HG03378 (cell line): ENCODE measurements around the gene NUP58.

Experiments used
- ATAC-seq: cut with Tn5 transposase; IDR thresholded peaks from one replicate; pipeline ENCODE4 v1.9.1; 2021; ENCODE audit warnings: mild to moderate bottlenecking, moderate library complexity; ENCODE audit not compliant: unreplicated experiment

NUP58 gene, protein sequence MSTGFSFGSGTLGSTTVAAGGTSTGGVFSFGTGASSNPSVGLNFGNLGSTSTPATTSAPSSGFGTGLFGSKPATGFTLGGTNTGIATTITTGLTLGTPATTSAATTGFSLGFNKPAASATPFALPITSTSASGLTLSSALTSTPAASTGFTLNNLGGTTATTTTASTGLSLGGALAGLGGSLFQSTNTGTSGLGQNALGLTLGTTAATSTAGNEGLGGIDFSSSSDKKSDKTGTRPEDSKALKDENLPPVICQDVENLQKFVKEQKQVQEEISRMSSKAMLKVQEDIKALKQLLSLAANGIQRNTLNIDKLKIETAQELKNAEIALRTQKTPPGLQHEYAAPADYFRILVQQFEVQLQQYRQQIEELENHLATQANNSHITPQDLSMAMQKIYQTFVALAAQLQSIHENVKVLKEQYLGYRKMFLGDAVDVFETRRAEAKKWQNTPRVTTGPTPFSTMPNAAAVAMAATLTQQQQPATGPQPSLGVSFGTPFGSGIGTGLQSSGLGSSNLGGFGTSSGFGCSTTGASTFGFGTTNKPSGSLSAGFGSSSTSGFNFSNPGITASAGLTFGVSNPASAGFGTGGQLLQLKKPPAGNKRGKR

DNA sequence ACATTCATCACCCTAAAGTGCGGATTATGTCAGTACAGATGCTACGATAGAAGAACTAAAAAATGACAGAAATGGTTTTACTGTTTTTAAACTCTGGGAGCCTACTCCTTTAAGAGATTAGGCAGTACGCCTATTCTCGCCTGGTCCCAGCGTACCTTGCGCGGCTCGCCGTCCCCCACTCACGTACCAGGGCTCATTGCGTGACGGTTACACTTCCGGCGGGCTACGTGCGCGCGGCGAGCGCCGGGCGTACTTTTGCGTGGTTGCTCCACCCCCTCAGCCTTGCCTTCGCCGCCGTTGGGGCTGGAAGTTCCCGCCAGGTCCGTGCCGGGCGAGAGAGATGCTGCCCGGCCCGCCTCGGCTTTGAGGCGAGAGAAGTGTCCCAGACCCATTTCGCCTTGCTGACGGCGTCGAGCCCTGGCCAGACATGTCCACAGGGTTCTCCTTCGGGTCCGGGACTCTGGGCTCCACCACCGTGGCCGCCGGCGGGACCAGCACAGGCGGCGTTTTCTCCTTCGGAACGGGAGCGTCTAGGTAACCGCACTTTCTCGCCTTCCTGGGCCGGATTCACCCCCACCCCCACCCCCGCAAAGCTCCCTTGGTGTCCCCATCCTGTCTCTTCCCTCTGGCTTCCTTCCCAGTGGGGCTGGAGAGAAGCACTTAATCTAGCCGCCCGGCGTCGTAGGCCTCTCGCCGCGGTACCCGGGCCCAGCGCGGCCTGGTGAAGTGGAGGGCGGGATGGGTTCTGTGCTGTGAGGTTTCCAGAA is at the start of gene NUP58:
Gene NUP58, plus strand, starts transcription at position 279 of the 767 bp plus-strand sequence. Its CDS starts 149 bp downstream, at position 428.
- ATAC-seq, result peak; percentile 94

DNA sequence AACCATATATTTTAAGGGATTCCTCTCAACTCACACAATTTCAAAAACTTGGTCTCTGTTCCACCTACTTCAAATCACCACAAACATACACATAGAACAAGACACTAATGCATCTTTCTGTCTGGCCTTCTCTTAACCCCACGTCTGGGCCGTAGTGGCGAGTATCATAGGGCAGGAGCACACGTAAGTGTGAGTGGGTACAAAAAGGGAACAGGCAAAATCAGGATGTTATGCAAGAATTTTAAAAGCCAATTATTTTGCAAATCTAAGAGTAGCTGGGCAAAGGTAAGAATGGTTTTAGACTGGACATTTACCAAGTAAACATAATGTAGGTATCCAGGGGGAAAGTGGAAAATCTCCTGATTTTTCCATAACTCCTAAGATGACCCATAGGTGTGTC is 49.2 kb upstream of the NUP58 start:
- ATAC-seq, result no peak

DNA sequence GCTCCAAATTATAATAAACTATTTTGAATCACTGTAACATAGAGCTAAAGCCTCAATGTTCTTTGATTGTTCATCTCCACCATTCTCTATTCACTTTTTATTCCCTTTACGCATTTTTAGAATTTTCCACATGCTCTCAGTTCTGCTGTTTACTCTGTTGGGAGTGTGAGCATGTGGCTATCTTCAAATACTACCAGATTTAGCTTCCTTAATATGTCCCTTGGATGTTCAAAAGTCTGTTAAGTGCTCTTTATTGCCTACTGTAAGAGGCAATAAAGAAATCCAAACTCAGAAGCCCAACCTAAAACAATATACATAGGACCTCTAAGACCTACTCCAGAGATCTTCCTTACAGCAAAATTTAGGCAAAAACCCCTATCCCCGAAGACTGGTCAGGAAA is 48.7 kb upstream of the NUP58 start:
- ATAC-seq, result no peak

DNA sequence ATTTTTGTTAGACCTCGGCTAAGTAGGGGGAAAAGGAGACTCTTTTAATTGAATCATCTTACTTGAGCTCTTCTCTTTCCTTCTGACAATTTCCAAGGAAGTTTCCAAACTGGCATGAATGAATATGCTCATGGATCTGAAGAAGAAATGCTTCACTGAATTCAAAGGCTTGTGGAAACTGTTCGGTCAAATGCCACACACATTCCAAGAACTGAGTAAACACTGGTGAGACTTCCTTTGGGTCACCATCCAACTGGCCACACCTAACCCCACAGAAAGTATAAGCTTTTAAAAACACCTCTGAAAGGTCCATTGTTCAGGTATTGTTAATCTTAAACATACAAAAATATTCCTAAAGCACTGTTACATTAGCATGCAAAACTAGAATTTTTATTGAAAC is 47.7 kb upstream of the NUP58 start:
- ATAC-seq, result no peak

DNA sequence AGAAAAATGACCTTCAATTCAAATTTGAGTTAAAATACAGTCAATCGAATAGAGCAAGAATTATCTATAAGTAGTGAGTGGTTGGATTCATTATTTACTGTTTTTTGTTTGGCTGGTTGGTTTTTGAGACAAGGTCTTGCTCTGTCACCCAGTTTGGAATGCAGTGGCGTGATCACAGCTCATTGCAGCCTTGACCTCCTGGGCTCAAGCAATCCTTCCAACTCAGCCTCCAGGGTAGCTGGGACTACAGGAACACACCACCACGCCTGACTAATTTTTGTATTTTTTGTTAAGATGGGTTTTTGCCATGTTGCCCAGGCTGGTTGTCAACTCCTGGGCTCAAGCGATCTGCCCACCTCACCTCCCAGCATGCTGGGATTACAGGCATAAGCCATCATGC is 39.2 kb upstream of the NUP58 start:
- no peak for ATAC-seq

DNA sequence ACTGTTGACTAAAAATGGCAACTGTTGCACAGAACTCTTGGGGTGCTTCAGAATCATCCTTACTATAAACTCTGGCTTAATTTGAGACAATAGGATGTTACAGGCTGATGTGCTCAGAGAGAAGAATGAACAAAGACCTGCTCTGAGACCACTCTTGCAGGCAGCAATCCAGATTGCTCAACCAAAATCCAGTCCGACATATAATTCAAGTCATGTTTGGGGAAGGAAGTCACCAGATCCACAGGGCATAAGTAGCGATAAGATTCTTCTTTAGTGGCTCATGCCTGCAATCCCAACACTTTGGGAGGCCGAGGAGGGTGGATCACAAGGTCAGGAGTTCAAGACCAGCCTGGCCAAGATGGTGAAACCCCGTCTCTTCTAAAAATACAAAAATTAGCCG is 34.7 kb upstream of the NUP58 start:
- ATAC-seq, result no peak

DNA sequence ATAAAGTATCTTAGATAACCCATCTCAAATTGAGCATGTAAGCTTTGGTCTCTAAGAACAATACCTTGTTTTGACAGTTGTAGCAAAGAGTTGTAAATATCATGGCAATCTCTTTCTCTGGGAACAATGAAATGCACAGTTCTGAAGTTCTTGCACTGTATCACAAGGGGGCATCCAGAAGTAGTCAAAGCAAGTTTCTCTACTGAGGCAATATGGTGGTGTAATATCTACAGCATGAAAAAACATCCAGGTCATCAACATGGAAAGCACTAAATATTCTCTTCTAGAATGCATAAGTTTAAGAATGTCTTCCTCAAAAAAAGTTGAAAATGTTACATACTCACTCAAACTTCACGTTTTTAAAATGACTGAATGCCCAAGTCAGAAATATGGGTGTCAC is 33.7 kb upstream of the NUP58 start:
- ATAC-seq, result no peak

DNA sequence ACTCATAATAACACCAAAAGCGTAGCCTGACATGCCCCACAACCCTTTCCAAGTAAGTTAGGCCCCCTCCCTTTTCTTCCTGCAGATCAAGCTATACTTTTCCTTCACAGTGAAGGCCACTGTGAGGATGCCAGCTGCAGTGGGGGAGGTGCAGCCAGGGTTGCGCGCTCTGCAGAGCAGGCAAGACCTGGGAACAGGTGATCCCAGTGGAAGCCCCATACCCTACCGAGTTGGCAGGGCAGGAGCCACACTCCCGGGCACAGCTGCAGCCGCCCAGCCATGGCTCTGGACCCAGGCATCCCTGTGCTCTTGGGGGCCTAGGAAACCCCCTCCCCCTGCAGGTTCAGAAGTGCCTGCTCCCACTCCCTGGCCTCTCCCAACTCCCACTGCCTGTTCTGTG is 32.9 kb upstream of the NUP58 start:
- no peak for ATAC-seq

DNA sequence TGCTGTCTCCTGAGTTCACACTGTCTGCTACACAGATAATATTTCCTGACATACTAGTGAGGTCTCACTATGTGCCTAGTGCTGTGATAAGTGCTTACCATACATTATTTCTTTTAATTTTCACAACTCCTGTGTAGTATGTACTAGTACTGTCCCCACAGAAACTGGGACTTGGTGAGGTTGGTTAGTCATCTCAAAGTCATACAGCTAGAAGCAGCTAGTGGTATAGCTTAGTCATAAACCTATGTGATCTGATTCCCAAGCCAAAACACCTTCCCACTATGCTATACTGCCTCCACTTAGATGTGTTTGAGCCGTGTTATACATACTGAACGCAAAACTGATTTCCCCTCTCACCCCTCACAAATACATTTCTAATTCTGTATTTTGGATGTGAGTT is 24.7 kb upstream of the NUP58 start:
- no peak for ATAC-seq

DNA sequence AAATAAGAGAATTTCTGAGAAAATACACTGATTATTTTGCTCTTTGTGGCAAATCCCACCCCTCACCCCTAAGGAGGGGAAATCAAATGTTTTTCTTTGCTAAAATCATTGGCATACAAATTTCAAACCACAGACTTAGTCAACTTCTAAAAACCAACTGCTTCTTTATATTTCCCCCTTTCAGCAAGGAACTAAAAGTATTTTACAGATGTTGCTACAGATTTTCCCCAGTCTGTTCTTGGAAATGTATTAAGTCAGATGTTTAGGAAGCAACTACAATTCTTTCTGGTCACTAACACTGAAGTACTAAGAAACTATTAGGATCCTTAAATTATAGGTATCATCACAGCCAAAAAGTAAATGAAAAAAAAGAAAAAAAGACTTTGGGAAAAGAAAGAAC is 21.0 kb upstream of the NUP58 start:
- ATAC-seq, result no peak

DNA sequence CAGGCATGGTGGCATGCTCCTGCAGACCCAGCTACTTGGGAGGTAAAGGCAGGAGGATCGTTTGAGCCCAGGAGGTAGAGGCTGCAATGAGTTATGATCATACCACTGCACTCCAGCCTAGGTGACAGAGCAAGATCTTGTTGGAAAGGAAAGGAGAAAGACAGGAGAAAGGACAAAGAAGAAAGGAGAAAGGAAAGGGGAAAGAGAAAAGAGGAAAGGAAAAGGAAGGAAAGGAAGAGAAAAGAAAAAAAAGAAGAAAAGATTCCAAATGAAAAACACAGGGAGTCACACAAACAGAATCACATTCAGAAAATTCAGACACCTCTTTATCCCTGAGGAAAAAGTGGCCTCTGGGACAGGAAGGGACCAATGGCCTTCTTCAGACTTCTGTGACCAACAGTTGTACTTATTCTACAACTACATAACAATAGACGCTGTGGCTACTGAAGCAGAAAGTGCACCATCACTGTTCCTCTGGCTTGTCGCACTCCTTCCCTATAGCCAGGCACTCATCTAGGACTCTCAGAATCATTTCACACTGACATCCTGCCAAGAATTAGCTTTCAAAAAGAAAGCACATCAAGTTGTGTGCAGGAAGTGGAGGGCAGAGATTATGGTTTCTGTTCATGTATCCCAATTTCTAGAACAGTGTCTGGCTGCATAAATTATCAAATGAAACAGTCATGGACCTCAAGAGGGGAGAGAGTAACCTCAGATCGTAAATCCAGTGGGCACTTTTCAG is 20.1 kb upstream of the NUP58 start:
- peak; percentile 73 for ATAC-seq

DNA sequence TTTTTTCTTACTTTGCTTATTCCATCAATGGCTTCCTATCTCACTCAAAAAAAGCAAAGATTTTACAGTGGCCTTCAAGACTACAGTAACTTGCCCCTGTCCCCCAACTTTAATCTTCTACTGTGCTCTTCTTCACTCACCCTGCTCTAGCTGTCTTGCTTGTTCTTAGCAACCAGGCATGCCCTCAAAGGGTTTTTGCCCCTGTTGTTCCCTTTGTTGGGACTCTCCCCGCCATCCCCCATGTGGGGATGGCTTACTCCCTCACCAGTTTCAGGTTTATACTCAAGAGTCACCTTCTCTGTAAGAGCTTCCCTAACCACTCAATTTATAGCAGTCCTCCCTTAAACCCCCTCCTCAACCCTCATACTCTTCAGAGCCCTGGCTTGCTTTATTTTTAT is 19.5 kb upstream of the NUP58 start:
- peak; percentile 20 for ATAC-seq

DNA sequence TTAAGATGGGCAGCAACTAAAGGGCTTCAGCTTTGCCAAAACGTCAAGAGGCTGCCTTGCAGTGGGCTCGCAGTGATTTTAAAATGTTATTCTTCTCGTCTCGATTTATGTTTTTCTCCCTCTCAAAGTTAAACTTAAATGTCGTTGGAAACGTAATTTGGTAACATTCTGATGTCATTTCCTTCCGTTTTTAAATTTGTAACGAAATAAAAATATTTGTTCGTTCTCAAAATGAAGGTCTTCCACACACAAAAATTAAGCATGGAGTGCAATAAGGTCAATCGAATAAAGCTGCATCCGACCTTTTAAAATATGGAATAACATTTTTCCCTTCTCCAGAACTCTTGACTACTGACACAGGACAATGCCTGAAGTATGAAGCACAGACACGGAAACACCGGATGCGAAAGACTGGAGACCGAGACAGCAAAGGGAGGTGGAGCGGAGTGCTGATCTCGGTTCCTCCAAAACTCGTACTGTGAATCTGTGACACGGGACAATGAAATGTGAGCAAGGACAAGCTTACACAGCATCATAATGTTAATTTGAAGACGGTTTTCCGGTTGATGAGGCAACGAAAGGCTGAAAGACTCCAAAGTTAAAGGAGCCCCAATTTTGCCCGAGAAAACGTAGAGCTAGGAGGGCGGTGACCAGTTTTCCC is 15.0 kb upstream of the NUP58 start:
- ATAC-seq, result peak; percentile 26

DNA sequence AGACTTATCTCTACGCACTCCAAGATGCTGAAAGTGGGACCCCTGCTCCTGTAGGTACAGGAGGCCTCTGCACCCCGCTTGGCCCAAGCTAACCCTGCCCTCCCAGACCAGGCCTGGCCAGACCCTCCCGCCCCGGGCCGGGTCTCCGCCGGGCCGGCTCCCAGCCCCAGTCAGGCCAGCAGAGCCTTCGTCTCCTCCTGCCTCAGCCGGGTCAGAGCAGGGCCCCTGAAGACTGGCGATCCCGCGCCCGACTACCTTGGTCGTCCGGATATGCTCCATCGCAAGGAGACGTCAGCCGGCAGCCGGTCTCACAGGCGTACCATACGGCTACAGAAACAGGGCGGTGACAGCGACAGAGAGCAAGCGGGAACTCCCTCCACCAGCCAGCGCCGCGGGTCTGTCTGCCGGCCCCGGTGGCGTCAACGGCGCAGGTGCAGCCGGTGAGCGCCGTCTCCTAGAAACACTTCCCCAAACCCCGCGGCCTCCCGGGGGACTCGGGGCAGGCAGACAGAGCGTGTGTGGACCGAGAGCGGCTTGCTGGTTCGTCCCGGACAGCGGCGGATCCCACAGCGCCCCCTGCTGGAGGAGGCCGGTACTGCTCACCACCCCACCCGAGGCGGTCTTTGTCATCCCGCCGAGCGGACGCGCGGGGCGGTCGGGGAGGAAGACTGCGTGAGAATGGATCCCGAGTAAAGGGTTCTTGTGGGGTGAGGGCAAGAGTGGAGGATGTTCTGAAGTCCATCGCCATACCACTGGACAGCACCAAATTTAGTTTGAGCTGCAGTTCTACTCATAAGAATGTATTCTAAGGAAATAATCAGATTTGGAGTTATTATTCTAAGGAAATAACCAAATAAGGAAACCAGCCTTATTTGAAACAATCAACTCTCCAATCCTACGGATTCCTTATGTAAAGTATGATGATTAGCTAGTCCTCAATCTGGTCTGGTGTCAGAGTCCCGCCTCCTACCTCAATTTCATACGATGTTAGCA is 14.2 kb upstream of the NUP58 start, which contains the start of gene MTMR6:
Gene MTMR6, minus strand, starts transcription at position 520 of the 993 bp plus-strand sequence. Its CDS starts 241 bp downstream, at position 279.
- peak; percentile 88 for ATAC-seq

DNA sequence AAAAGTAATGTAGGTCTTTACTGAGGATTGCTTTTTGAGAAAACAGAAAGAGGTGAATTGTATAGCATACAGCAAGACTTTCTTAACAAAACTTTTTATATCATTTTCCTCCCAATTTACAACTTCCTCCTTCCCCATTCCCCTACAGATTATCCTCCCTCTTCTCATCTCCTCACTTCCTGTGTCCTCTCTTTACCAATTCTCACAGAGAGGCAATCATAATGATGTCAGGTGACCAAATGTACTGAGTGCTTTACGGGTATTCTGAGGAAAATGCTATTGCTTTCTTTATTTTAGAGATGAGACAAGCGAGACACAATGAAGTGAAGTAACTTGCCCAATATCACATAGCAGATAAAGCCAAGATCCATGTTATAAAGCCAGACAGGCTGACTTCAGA is 12.5 kb upstream of the NUP58 start:
- no peak for ATAC-seq

DNA sequence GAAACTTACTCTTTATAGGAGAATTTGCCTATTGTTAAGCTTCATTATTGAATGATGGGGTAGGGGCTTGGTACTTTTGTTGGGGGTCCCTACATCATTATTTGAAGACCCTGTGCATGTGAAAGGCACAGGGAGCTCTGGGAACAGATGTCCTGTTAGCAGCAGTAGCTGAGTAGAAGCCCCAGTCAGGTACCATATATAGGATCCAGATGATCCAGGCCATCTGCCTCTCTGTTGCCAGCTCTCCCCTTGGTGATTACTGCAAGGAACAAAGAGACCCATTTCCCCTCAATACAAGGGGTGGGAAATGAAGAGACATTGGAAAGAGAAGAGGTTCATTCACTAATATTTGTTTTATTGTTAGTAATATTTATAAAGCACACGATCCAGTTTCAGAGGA is 9.7 kb upstream of the NUP58 start:
- ATAC-seq, result no peak

DNA sequence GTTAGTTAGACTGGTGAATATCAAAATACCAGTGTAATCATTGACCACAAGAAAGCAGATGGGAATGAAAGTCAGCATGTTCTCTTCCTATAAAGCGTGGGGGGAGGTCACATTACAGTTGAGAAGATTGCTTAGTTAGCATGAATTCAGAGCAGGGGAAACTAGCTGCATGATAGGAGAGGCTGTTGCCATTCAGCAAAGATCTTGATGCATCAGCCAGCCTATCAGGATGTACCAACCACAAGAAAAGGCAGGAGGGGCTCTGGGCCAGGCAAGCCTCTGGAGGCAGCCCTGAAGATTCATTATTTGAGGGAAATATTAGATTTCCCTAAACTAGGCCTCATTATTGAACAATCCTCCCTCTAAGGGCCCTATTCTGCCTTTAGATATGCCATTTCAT is 9.1 kb upstream of the NUP58 start:
- ATAC-seq, result no peak

DNA sequence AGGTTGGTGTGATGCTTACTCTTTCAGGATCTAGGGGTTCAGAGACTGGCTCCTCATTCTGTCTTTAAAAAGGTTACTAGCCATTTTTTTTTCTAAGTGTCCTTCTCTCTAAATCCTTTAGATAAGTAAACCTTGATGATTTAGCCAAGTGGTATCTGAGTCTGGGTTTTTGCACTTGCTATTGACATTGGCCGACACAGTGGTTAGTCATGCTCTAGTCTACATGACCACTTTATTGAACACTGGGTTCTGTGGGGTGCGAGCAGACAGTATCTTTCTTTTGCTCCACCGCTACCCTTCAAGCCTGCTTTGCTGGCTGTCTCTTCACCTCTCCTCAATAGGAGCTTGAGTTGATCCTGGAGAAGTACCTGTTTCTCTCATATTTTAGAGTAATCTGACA is 6.2 kb upstream of the NUP58 start:
- ATAC-seq, result no peak

DNA sequence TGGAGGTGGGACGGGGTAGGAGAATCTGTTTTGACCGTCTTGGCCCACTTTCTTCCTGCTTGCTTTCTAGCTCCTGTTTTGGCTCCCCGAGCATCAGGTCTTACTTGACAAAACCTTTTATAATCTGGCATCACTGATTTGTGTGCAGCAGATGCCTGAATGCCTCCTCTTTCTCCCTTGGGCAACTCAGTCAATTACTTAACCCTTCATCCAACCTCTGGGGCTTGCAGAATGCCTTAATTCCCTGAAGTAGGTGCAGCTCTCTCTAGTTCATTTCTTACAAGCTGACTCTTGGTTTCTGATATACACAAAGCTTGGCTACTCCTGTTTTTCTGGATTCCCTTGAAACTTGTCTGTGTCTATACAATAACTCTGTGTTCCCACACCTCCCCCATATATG is 5.7 kb upstream of the NUP58 start:
- no peak for ATAC-seq
